ENCODE measurements around the gene PCCA. TPM values are rescaled to one million over a fixed set of nuclear protein-coding genes. Genes with fewer than 3 reads are reported as not detected.

The PCCA gene
- total and polyA plus RNA-seq, 2 of the 13 experiments (the other 11 are each of a cell fraction or from before 2014, with no cell fraction given), result 15.0 to 32.2 TPM

- TF ChIP-seq ZNF691 (CRISPR knock-in tag; IDR thresholded peaks at IDR 0.05; ENCODE audit: borderline replicate concordance, low read depth) (no peak), ZHX1 (CRISPR knock-in tag; IDR thresholded peaks at IDR 0.05; ENCODE audit: low read depth) (no peak), ZBTB33 (CRISPR knock-in tag; IDR thresholded peaks at IDR 0.05) (no peak), ZBTB46 (CRISPR knock-in tag; IDR thresholded peaks at IDR 0.05; ENCODE audit: borderline replicate concordance) (no peak), RAD21 (CRISPR knock-in tag; IDR thresholded peaks at IDR 0.05) (peak; percentile 73), ZFP82 (CRISPR knock-in tag; IDR thresholded peaks at IDR 0.05; ENCODE audit: borderline replicate concordance) (no peak), STAT5B (CRISPR knock-in tag; IDR thresholded peaks at IDR 0.05) (no peak), ZNF558 (CRISPR knock-in tag; IDR thresholded peaks at IDR 0.05; ENCODE audit: borderline replicate concordance) (no peak), BCL3 (CRISPR knock-in tag; IDR thresholded peaks at IDR 0.05) (no peak), MTERF4 (CRISPR knock-in tag; IDR thresholded peaks at IDR 0.05) (no peak), NCOA5 (CRISPR knock-in tag; IDR thresholded peaks at IDR 0.05) (no peak), TRAFD1 (CRISPR knock-in tag; IDR thresholded peaks at IDR 0.05; ENCODE audit: borderline replicate concordance) (no peak), TCF7 (IDR thresholded peaks at IDR 0.05; ENCODE audit: low read depth) (no peak), ZBTB1 (CRISPR knock-in tag; IDR thresholded peaks at IDR 0.05; ENCODE audit: borderline replicate concordance) (no peak), ZFP1 (CRISPR knock-in tag; IDR thresholded peaks at IDR 0.05) (no peak), LCORL (IDR thresholded peaks at IDR 0.05) (no peak), LCORL (CRISPR knock-in tag; IDR thresholded peaks at IDR 0.05) (no peak), ZZZ3 (CRISPR knock-in tag; IDR thresholded peaks at IDR 0.05; ENCODE audit: borderline replicate concordance) (no peak)
Measured at GRCh38 chr13:100235311-100235901, 146.5 kb downstream of the PCCA start (continued).
